HepG2 (cell line): ENCODE results near the gene PON1. TPM values are rescaled to one million over a fixed set of nuclear protein-coding genes. Genes with fewer than 3 reads are reported as not detected.

Experiments used
- ATAC-seq: fragments of 200-7000 bp; cut with Tn5 transposase; 3 replicates; pipeline ENCODE4 v1.9.1; 2020; ENCODE audit warnings: mild to moderate bottlenecking, moderate library complexity
- BruUV-seq: library from RNA; stranded (reverse); fragments of 400-500 nt; replicated peaks from 2 replicates; lab custom pipeline; 2021; lab: Mats Ljungman, UMichigan
- CTCF ChIA-PET: fragments of 300-600 bp; formaldehyde crosslinking; extraction: SDS; loops from one replicate; lab custom pipeline; 2021; ENCODE audit warnings: low total read pairs, inconsistent platforms, low intra/inter-chr PET ratio; lab: Yijun Ruan, JAX
- POLR2A ChIA-PET: fragments of 350-600 bp; sonication (Branson Sonifier 250); formaldehyde crosslinking; loops from one replicate; lab custom pipeline; 2020; ENCODE audit warnings: antibody characterized with exemption, inconsistent platforms; lab: Yijun Ruan, JAX
- DNase-seq: peaks from one replicate; pipeline ENCODE4 v3.0.0-alpha.2; 2015; ENCODE audit warnings: low spot score
- FAIRE-seq: peaks from 3 replicates; lab custom pipeline; 2011; peaks lifted over from hg19 to GRCh38; lab: Jason Lieb, UNC
- H2AFZ ChIP-seq: one replicate; pipeline ENCODE4 v1.6.1; 2011; ENCODE audit warnings: low read length, inconsistent platforms
- H3K27ac ChIP-seq: fragments of 300-600 bp; 3 replicates; pipeline ENCODE4 v1.8.0; 2011; ENCODE audit warnings: mixed run types, mild to moderate bottlenecking, mixed read lengths, low read length, inconsistent platforms; ENCODE audit not compliant: insufficient read depth; ENCODE audit errors: extremely low read length
- H3K27me3 ChIP-seq, 2 experiments: fragments of 200-600 bp in 1 of 2; 2 replicates in 1 of 2; 3 replicates in 1 of 2; pipeline versions ENCODE4 v1.6.0 to v1.8.0; 2011; ENCODE audit warnings: low read length in 2 of 2, mild to moderate bottlenecking in 2 of 2, moderate library complexity in 2 of 2, inconsistent platforms in 1 of 2; ENCODE audit not compliant: insufficient read depth in 2 of 2, control insufficient read depth in 1 of 2
- H3K36me3 ChIP-seq, 2 experiments: fragments of 200-600 bp in 1 of 2; replicated peaks in 1 of 2; 2 replicates in 1 of 2; 3 replicates in 1 of 2; pipeline versions ENCODE4 v1.5.1 to v1.8.0; 2011; ENCODE audit warnings: low read length in 2 of 2, inconsistent platforms in 1 of 2; ENCODE audit not compliant: insufficient read depth in 2 of 2, control insufficient read depth in 1 of 2
- H3K4me1 ChIP-seq: 2 replicates; pipeline ENCODE4 v1.5.1; 2012; ENCODE audit warnings: low read length, inconsistent platforms; ENCODE audit not compliant: insufficient read depth
- H3K4me2 ChIP-seq: 2 replicates; pipeline ENCODE4 v1.6.0; 2011; ENCODE audit warnings: low read depth, low read length, inconsistent platforms
- H3K4me3 ChIP-seq, 3 experiments: fragments of 200-600 bp in 1 of 3; sonication (generic), shearing (Covaris generic) in 1 of 3; replicated peaks in 1 of 3; 2 replicates each; pipeline ENCODE4 v1.5.1; 2011 to 2016; ENCODE audit warnings: low read length in 3 of 3, inconsistent platforms in 2 of 3, low read depth in 2 of 3, mild to moderate bottlenecking in 2 of 3, control low read depth in 1 of 3, mixed read lengths in 1 of 3; ENCODE audit not compliant: insufficient read depth in 1 of 3
- H3K79me2 ChIP-seq: one replicate; pipeline ENCODE4 v1.6.1; 2011; ENCODE audit warnings: low read length, inconsistent platforms; ENCODE audit not compliant: insufficient read depth
- H3K9ac ChIP-seq: 2 replicates; pipeline ENCODE4 v1.6.0; 2011; ENCODE audit warnings: mild to moderate bottlenecking, low read depth, low read length, inconsistent platforms; ENCODE audit not compliant: insufficient read depth
- H3K9me3 ChIP-seq: 2 replicates; pipeline ENCODE4 v1.5.1; 2012; ENCODE audit warnings: mild to moderate bottlenecking, low read length
- H4K20me1 ChIP-seq: 2 replicates; pipeline ENCODE4 v1.6.0; 2011; ENCODE audit warnings: inconsistent platforms, mild to moderate bottlenecking, low read length, moderate library complexity; ENCODE audit not compliant: insufficient read depth
- CREB1 ChIP-seq, 2 experiments: fragments of 450-650 bp in 1 of 2; IDR thresholded peaks; 2 replicates each; pipeline ENCODE4 v1.6.1; 2016 to 2017; ENCODE audit warnings: control low read depth in 1 of 2, mild to moderate bottlenecking in 1 of 2, missing compliant biosample characterization in 1 of 2, missing genetic modification characterization in 1 of 2
- E2F5 ChIP-seq: sonication (generic); formaldehyde crosslinking; conservative IDR thresholded peaks from 2 replicates; pipeline ENCODE4 v1.4.0; 2020; ENCODE audit warnings: missing genetic modification reagents
- ETV5 ChIP-seq: IDR thresholded peaks from 2 replicates; pipeline ENCODE4 v1.6.1; 2018; ENCODE audit warnings: missing biosample characterization, missing genetic modification reagents, inconsistent platforms, borderline replicate concordance
- EZH2 ChIP-seq: conservative IDR thresholded peaks from 2 replicates; pipeline ENCODE4 v1.6.1; 2012; ENCODE audit warnings: mild to moderate bottlenecking, low read depth, low read length, moderate library complexity
- GFI1 ChIP-seq: sonication (generic); formaldehyde crosslinking; IDR thresholded peaks from 2 replicates; pipeline ENCODE4 v1.5.0; 2020; ENCODE audit warnings: missing genetic modification reagents, mild to moderate bottlenecking, borderline replicate concordance
- HINFP ChIP-seq: sonication (generic); formaldehyde crosslinking; IDR thresholded peaks from 2 replicates; pipeline ENCODE4 v1.4.0; 2020; ENCODE audit warnings: low read depth, mild to moderate bottlenecking, missing genetic modification reagents
- KIAA2018 ChIP-seq: sonication (generic); formaldehyde crosslinking; IDR thresholded peaks from 2 replicates; pipeline ENCODE4 v1.5.0; 2020; ENCODE audit warnings: mild to moderate bottlenecking, missing genetic modification reagents, borderline replicate concordance
- MAFG ChIP-seq: sonication (generic); formaldehyde crosslinking; IDR thresholded peaks from 2 replicates; pipeline ENCODE4 v1.5.1; 2020; ENCODE audit warnings: mild to moderate bottlenecking, missing genetic modification reagents
- MBNL3 ChIP-seq: fragments of 250-450 bp; sonication (Bioruptor Pico); conservative IDR thresholded peaks from 2 replicates; pipeline ENCODE4 v1.8.0; 2022; ENCODE audit warnings: mild to moderate bottlenecking, inconsistent platforms
- MTF2 ChIP-seq: sonication (generic); formaldehyde crosslinking; IDR thresholded peaks from 2 replicates; pipeline ENCODE4 v1.5.0; 2020; ENCODE audit warnings: missing genetic modification reagents, borderline replicate concordance
- ZNF530 ChIP-seq: sonication (generic); formaldehyde crosslinking; IDR thresholded peaks from 2 replicates; pipeline ENCODE4 v1.5.0; 2020; ENCODE audit warnings: low read depth, mild to moderate bottlenecking, missing genetic modification reagents
- ZNF816 ChIP-seq: sonication (generic); formaldehyde crosslinking; IDR thresholded peaks from 2 replicates; pipeline ENCODE4 v1.8.0; 2022; ENCODE audit warnings: missing genetic modification reagents, mild to moderate bottlenecking, borderline replicate concordance
- ZSCAN5A ChIP-seq: sonication (generic); formaldehyde crosslinking; IDR thresholded peaks from 2 replicates; pipeline ENCODE4 v1.8.0; 2022; ENCODE audit warnings: mild to moderate bottlenecking, missing genetic modification reagents, borderline replicate concordance
- WGBS: methylation state at CpG from one replicate; pipeline ENCODE4 v1.1.6; 2017; ENCODE audit warnings: low lambda C conversion rate; 5-methylcytosine and 5-hydroxymethylcytosine counted together
- in situ Hi-C: cut with HindIII; loops from 2 replicates; pipeline ENCODE4 v1.10.0; 2017; ENCODE audit warnings: low pct_unique_long_range_greater_than_20kb; ENCODE audit not compliant: extremely low pct_ligation_motif_present
- intact Hi-C: fragments of 100-400 bp; cut with micrococcal nuclease; formaldehyde crosslinking; loops from one replicate; pipeline ENCODE4 v1.10.0; 2022; ENCODE audit not compliant: unreplicated experiment
- polyA plus RNA-seq, 8 experiments: library from polyadenylated mRNA; depleted of rRNA in 3 of 8; stranded (reverse) in 7 of 8; unstranded in 1 of 8; fragments of >200 nt; fragmentation: Illumina TruSeq in 4 of 8; extraction: Trizol in 4 of 8; gene quantifications; 2 replicates each; pipeline versions ENCODE4 v1.2.1 to v1.2.3, GENCODE V29; 2011 to 2016; ENCODE audit warnings: low read depth in 4 of 8, missing spikeins in 1 of 8, mixed read lengths in 1 of 8; ENCODE audit not compliant: insufficient read depth in 1 of 8
- total RNA-seq, 5 experiments: library from RNA; depleted of rRNA; stranded (reverse); fragments of >200 nt; fragmentation: Illumina TruSeq; extraction: Trizol; gene quantifications; 2 replicates each; pipeline ENCODE4 v1.2.3, GENCODE V29; 2016; ENCODE audit warnings: low read depth in 1 of 5

The PON1 gene
- total and polyA plus RNA-seq, 2 of the 13 experiments (the other 11 are each of a cell fraction or from before 2014, with no cell fraction given) = 0.27 to 0.57 TPM

GRCh38 chr7:95298091-95298490, 26.2 kb downstream of the PON1 start:
- CTCF ChIA-PET = no interaction called here
- intact Hi-C loops = no loop called here
- in situ Hi-C loops = no loop called here
- FAIRE-seq (no peak), ATAC-seq (no peak), DNase-seq (no peak)
- Histone ChIP-seq H4K20me1 (no peaks in the 10 kb centered on the region), H3K9ac (no peak overlapping the region), H3K4me1 (no peaks in the 10 kb centered on the region), H3K4me2 (no peak overlapping the region), H3K27me3 (no peaks in the 10 kb centered on the region), H3K79me2 (no peaks in the 10 kb centered on the region), H3K9me3 (no peaks in the 10 kb centered on the region), H2AFZ (no peak overlapping the region), H3K4me3 (no peak overlapping the region), H3K36me3 (no peaks in the 10 kb centered on the region; a peak in 2 of 5 replicates), H3K27ac (no peak overlapping the region)
- BruUV-seq = no TSS peak
- POLR2A ChIA-PET = no interaction called here
- 83% methylated on average over 3 of the region's 3 CpGs for WGBS
- TF ChIP-seq CREB1 (IDR thresholded peaks at IDR 0.05) = no peak
- no peak for TF ChIP-seq CREB1 (CRISPR knock-in tag; IDR thresholded peaks at IDR 0.05)
- no peak for TF ChIP-seq E2F5 (CRISPR knock-in tag)
- no peak for TF ChIP-seq EZH2
- no peak for TF ChIP-seq ETV5 (CRISPR knock-in tag)
- no peak for TF ChIP-seq MBNL3 (CRISPR knock-in tag)
- TF ChIP-seq ZNF530 (CRISPR knock-in tag) = no peak
- no peak for TF ChIP-seq ZNF816 (CRISPR knock-in tag)
- TF ChIP-seq HINFP (CRISPR knock-in tag) = no peak
- no peak for TF ChIP-seq MTF2 (CRISPR knock-in tag)
- TF ChIP-seq KIAA2018 = no peak
- no peak for TF ChIP-seq ZSCAN5A (CRISPR knock-in tag)
- TF ChIP-seq MAFG (CRISPR knock-in tag) = no peak
- TF ChIP-seq GFI1 (CRISPR knock-in tag) = no peak
